Measurements from ENCODE around the gene OSBP. TPM values are rescaled to one million over a fixed set of nuclear protein-coding genes. Genes with fewer than 3 reads are reported as not detected.

The OSBP gene
- total and polyA plus RNA-seq, 2 experiments from 2014 or later = 11.0 to 39.3 TPM

GRCh38 chr11:59600636-59601035 lies 14.9 kb downstream of the OSBP start:
- no peaks in the 10 kb centered on the region for H3K4me1 ChIP-seq (ENCODE audit: insufficient read depth)
- no peak overlapping the region for H3K27ac ChIP-seq (ENCODE audit: low read depth)
- ATAC-seq = no peak
- H3K27me3 ChIP-seq (ENCODE audit: insufficient read depth) = no peaks in the 10 kb centered on the region
- Mint-ChIP-seq H3K27me3 (ENCODE audit: insufficient read depth, low read depth, poor library complexity) (no peaks in the 10 kb centered on the region), H3K9me3 (no peaks in the 10 kb centered on the region; the same call in 2 of the 3 replicates), H3K4me1 (no peaks in the 10 kb centered on the region), H3K36me3 (ENCODE audit: low read depth) (peaks cover 69% of the 10 kb centered on the region), H3K27ac (no peak overlapping the region), H3K4me3 (no peak overlapping the region)
- H2AFZ ChIP-seq = no peak overlapping the region
- peaks cover 8% of the 10 kb centered on the region for H3K79me2 ChIP-seq (replicated peaks; ENCODE audit: insufficient read depth)
- no peak for TF ChIP-seq EZH2phosphoT487 (IDR thresholded peaks at IDR 0.05; ENCODE audit: unreplicated experiment)
- no peak for TF ChIP-seq ZNF462 (CRISPR knock-in tag; IDR thresholded peaks at IDR 0.05)
- no peak for TF ChIP-seq REST (IDR thresholded peaks at IDR 0.05; ENCODE audit: unreplicated experiment)
- TF ChIP-seq CREB1 (CRISPR knock-in tag; IDR thresholded peaks at IDR 0.05; ENCODE audit: low read depth) = no peak
- no peak for TF ChIP-seq POLR2AphosphoS5 (IDR thresholded peaks at IDR 0.05; ENCODE audit: low read depth)
- no peak for TF ChIP-seq STAT1 (IDR thresholded peaks at IDR 0.05; ENCODE audit: unreplicated experiment)
- TF ChIP-seq EZH2 (IDR thresholded peaks at IDR 0.05; ENCODE audit: low read depth, unreplicated experiment) = no peak
- TF ChIP-seq ETS1 (IDR thresholded peaks at IDR 0.05) = no peak
- TF ChIP-seq CTCF (conservative IDR thresholded peaks at IDR 0.05; ENCODE audit: low read depth in 2 of 2) = no peak
- H4K20me1 ChIP-seq (replicated peaks; ENCODE audit: insufficient read depth) = peaks cover 14% of the 10 kb centered on the region
- no peak overlapping the region for H3K4me3 ChIP-seq
- H3K9me2 ChIP-seq (ENCODE audit: insufficient read depth) = no peaks in the 10 kb centered on the region
- no peak overlapping the region for H3K4me2 ChIP-seq
- no peaks in the 10 kb centered on the region for H3F3A ChIP-seq (replicated peaks; ENCODE audit: low read depth)
- DNase-seq (ENCODE audit: low spot score) = no peak
- H3K36me3 ChIP-seq (ENCODE audit: insufficient read depth) = peaks cover 29% of the 10 kb centered on the region
